Activated naive CD4-positive, alpha-beta T cell treated with anti-CD3 and anti-CD28 coated beads, Interleukin-2, amount 50 U/mL, for 24 hours (primary cell): ENCODE data around the gene SCFD2.

Experiments
- H3K27ac Mint-ChIP-seq: one replicate; pipeline ENCODE4 v1.8.0; 2021; ENCODE audit warnings: mild to moderate bottlenecking, mixed read lengths
- H3K27me3 Mint-ChIP-seq: one replicate; pipeline ENCODE4 v1.8.0; 2021; ENCODE audit warnings: mixed read lengths
- H3K36me3 Mint-ChIP-seq: one replicate; pipeline ENCODE4 v1.8.0; 2021; ENCODE audit warnings: mixed read lengths
- H3K4me1 Mint-ChIP-seq: one replicate; pipeline ENCODE4 v1.8.0; 2021; ENCODE audit warnings: mixed read lengths
- H3K4me3 Mint-ChIP-seq: one replicate; pipeline ENCODE4 v1.8.0; 2021; ENCODE audit warnings: mild to moderate bottlenecking, mixed read lengths
- H3K9me3 Mint-ChIP-seq: one replicate; pipeline ENCODE4 v1.8.0; 2021; ENCODE audit warnings: mixed read lengths

SCFD2 gene

DNA sequence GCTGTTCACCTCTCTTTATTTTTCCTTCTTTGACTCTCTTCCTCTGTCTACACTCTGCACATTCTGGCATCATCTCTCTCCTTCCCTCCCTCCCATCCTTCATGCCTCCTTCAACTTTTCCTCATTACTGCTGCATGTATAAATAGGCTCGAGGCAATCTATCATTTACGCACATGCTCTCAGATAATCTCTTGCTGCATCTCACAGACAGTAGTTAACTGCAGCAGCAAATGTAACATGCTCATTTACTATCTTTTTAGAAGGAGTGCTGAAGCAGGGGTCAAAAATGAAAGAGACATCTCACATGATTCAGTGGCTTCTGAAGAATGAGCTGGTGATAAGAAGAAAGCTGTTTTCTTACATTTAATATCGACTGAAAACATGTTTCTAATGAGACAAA lies 376.0 kb downstream of the SCFD2 start:
- Mint-ChIP-seq H3K4me3 (no peak overlapping the region), H3K27ac (no peak overlapping the region), H3K27me3 (no peaks in the 10 kb centered on the region), H3K4me1 (no peaks in the 10 kb centered on the region), H3K9me3 (no peaks in the 10 kb centered on the region), H3K36me3 (peaks cover 6% of the 10 kb centered on the region)

DNA sequence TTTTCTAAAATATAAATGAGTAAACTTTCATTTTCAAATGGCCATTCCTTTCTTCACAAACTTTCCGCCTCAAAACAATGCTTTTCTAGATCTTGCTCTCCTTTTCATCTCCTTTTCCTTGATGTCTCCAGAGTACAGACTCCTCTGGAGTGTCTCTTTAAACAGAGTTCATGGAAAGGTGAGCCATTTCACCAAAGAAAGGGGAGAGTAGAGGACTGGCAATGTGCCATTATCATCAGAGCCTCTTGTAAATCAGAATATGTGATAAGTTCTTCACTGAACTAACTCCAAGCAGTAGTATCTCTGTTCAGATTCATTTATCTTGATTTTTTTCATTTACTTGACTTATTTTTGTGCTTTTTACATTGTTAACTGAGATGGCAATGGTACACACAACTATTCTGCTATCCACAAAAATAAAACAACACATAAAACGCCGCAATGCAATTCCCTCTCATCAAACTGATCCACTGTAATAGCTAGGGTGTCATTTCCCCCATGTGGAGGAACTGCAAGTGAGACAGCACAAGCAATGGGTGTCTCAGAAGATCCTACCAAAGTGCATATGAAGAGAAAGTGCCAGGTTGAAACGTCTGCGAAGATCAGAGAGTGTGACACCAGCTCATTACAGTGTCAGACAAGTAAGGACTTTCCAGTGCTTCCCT lies 378.3 kb downstream of the SCFD2 start:
- no peaks in the 10 kb centered on the region for H3K9me3 Mint-ChIP-seq
- H3K4me1 Mint-ChIP-seq = peaks cover 3% of the 10 kb centered on the region
- no peak overlapping the region for H3K27ac Mint-ChIP-seq
- H3K27me3 Mint-ChIP-seq = no peaks in the 10 kb centered on the region
- no peak overlapping the region for H3K4me3 Mint-ChIP-seq
- H3K36me3 Mint-ChIP-seq = peaks cover 3% of the 10 kb centered on the region

DNA sequence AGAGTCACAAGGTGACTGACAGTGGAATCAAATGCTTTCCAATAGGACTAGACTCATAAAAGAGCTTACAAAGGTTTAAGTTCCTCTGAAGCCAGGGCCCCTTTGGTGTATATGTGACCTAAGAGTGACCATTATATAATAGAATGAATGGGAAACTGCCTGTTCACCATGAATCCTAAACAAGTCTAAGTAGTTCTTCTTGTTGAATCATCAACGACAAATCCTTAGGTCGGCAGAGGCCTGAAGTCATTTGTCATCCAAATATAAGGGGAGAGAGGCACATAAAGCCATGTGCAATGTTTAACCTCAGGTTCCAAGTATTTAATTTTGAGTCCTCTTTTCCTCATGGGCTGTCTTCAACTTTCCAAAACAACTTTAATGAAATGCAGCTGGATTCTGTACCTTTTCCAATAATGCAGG lies 381.4 kb downstream of the SCFD2 start:
- Mint-ChIP-seq H3K27me3 (no peaks in the 10 kb centered on the region), H3K9me3 (no peaks in the 10 kb centered on the region), H3K27ac (no peak overlapping the region), H3K4me1 (peaks cover 3% of the 10 kb centered on the region), H3K36me3 (no peaks in the 10 kb centered on the region), H3K4me3 (no peak overlapping the region)

DNA sequence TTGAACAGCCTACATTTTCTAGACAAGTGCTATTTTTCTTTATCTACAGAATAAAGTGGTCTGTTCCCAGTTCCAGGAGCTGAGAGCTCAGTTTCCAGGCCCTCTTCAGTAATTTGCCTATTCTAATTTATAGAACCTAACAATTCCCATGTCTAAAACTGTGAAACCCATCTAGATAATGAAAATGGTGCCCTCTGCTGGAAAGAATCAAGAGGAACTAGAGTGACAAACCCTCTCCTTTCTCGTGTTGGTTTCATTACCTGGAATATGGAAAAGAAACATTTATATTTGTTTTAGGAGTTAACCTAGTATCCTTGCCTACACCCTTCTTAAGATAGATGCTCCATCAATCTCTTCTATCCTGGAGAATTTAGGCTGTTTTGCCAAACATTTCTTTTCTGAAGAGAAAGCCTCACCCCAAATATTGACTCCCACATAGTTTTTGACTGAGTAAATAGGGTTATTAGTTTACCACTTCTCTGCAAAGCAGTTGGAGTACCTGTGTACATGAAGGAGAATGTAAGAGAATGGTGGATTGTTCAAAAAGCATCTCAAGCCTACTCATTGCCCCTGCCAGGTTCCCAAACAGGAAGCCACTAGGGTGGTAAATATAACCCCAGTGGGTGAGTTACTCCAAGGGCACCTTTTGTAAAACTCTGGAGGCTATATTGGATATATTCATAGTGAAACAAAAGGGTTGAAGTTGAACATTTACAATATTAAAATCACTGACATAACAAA lies 382.1 kb downstream of the SCFD2 start:
- Mint-ChIP-seq H3K27ac (no peak overlapping the region), H3K4me1 (peaks cover 3% of the 10 kb centered on the region), H3K36me3 (no peaks in the 10 kb centered on the region), H3K9me3 (no peaks in the 10 kb centered on the region), H3K27me3 (no peaks in the 10 kb centered on the region), H3K4me3 (no peak overlapping the region)

DNA sequence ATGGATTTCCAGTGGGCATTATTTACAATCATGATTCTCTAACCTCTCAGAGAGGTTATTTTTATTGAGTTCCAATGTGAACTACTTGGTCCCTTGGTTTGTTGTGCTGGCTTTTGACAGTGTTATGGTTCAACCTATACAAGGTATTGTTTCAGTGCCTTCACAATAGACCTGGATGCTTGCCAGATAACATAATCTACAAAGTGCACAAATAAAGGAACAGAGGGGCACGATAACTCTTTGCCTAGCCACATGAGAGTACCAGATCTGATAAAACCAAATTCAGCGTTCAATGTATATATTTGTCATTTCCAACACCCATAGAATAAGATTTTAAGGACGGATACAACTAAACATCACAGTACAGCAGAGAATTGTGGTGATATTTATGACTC lies 382.9 kb downstream of the SCFD2 start:
- Mint-ChIP-seq H3K27me3 (no peaks in the 10 kb centered on the region), H3K4me3 (no peak overlapping the region), H3K36me3 (no peaks in the 10 kb centered on the region), H3K4me1 (peaks cover 3% of the 10 kb centered on the region), H3K9me3 (no peaks in the 10 kb centered on the region), H3K27ac (no peak overlapping the region)

DNA sequence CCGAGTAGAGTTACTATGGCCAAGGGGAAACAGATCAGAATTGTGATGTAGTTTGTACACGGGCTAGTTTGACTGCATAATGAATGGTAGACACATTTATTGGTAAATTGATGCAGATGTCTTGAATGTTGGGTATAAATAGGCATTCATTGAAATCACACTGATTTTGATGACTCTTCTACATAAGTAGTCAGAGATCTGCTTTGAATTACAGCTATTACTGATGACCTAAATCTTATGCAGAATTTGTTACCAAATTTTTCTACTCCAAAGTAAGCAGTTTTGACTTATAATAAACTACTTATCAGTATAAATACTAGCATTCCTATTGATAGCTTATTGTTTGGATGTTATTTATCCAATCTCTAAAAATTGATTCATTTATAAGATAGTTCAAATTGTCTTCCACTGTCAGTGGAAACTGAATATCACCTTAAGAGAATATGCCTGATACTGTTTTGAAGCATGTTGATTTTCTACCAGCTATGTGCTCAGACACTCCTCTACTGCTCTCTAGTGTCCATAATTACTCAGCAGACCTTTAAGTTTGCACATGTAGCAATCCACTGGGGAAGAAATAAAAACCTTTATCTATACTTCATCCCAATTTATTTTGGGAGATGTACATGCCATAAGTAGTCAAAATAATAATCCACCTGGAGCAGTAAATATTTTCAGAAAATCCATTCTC lies 383.5 kb downstream of the SCFD2 start:
- Mint-ChIP-seq H3K9me3 (no peaks in the 10 kb centered on the region), H3K27ac (no peak overlapping the region)

DNA sequence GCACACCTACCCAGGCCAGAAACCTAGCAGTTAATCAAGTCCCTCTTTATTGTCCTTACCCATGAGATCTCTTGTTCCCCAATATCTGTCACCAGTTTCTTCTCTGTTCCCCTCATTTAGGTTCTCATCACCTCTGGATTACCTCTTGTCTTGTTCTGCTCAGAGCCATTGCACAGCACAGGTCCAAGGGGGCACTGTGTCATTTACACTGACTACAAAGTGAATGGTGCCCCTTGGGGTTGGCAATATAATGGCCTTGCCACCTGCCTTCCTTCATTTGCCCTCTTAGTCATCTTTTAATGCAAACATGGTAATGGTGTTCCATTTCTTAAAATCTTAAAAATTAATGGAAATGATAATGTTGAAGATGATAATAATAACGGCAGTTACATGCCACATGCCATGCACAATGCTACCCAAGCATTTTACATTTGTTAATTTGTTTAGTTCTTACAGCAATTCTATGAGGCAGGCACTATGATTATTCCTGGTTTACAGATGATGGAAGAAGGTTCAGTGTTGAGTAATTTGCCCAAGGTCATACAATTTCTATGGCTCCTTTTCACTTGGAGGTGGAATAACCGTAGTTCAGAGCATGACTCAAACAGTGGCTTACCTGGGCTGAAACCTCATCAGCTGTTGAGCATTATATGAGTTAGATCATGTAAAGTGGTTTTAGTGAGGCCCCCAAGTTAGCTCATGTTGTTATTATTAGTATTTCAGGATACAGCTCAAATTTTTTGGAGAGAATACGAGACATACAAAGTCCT lies 385.9 kb downstream of the SCFD2 start:
- no peak overlapping the region for H3K4me3 Mint-ChIP-seq
- peaks cover 3% of the 10 kb centered on the region for H3K4me1 Mint-ChIP-seq
- H3K27ac Mint-ChIP-seq = no peak overlapping the region
- no peaks in the 10 kb centered on the region for H3K27me3 Mint-ChIP-seq
- H3K9me3 Mint-ChIP-seq = no peaks in the 10 kb centered on the region
- peaks cover 3% of the 10 kb centered on the region for H3K36me3 Mint-ChIP-seq

More for the DNA sequence above, 383.5 kb downstream of the SCFD2 start:
- Mint-ChIP-seq H3K4me3 (no peak overlapping the region), H3K4me1 (peaks cover 3% of the 10 kb centered on the region), H3K27me3 (no peaks in the 10 kb centered on the region), H3K36me3 (no peaks in the 10 kb centered on the region)

DNA sequence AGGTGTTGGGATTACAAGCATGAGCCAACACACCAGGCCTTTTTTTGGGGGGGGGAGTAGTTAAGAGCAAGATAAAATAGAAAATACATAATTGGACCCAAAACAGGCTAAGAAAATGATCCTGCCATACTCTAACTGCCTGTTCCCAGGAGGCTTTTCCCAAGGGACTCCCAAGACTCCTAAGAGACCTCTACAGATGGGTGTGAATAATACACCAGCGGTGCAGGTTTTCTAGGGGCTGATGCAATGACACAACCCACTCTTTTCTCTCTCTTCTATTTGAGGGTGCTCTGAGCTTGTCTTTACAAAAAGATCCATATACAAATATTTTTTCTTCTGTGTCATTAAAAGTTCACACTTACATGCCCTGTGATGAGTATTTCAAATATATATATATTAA lies 386.8 kb downstream of the SCFD2 start:
- H3K4me1 Mint-ChIP-seq = peaks cover 3% of the 10 kb centered on the region
- no peak overlapping the region for H3K27ac Mint-ChIP-seq
- peaks cover 3% of the 10 kb centered on the region for H3K36me3 Mint-ChIP-seq
- no peak overlapping the region for H3K4me3 Mint-ChIP-seq
- H3K27me3 Mint-ChIP-seq = no peaks in the 10 kb centered on the region
- H3K9me3 Mint-ChIP-seq = no peaks in the 10 kb centered on the region

DNA sequence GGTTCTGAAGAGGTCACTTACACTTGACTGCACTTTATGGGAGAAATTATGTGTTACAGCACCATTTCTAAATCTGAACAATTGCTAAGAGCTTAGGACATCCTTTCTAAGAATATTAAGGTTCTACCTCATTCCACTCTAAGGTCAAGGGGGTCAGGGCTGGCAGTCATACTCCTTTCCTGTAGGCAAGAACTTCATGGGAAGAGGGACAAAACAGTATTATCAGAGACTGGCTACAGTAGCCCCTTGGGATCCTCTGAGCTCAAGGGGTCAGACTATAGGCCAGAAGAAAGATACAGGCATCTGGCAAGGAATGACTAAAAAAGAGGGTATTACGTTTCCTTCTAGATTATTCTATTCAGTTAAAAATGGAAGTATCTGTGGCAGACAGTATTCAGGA lies 388.6 kb downstream of the SCFD2 start:
- Mint-ChIP-seq H3K4me1 (no peaks in the 10 kb centered on the region), H3K9me3 (no peaks in the 10 kb centered on the region), H3K36me3 (peaks cover 3% of the 10 kb centered on the region), H3K27ac (no peak overlapping the region), H3K4me3 (no peak overlapping the region), H3K27me3 (no peaks in the 10 kb centered on the region)

DNA sequence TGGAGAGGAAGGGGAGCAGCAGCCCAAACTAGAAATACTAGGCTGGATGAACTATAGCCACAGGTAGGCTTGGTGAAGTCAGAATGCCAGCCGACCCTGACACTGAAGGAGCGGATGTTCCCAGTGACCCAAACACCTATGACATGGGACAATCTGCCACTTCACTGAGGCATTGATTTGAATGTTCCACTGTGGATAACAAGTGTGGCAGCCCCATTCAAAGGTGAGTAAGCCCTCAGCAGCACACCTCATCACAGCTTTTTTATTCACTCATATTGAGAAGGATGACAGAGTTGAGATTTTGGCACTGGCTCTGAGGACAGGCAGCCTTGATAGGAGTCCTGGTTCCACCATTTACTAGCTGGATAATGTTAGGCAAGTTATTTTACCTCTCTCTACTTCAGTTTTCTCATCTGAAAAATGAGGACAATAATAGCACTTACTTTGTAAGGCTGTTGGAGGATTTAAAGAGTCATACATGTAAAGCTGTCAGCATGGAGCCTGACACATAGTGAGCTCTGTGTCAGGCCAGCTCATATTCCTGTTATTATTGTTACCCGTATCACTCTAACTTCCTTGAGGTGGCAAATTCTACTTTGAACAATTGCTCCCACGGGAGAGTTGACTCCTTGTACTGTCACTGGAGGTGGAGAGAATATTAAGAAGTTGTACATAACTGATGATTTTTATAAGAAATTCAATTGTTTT lies 389.2 kb downstream of the SCFD2 start:
- Mint-ChIP-seq H3K27me3 (no peaks in the 10 kb centered on the region), H3K4me1 (no peaks in the 10 kb centered on the region), H3K9me3 (no peaks in the 10 kb centered on the region), H3K36me3 (peaks cover 3% of the 10 kb centered on the region), H3K27ac (no peak overlapping the region), H3K4me3 (no peak overlapping the region)

DNA sequence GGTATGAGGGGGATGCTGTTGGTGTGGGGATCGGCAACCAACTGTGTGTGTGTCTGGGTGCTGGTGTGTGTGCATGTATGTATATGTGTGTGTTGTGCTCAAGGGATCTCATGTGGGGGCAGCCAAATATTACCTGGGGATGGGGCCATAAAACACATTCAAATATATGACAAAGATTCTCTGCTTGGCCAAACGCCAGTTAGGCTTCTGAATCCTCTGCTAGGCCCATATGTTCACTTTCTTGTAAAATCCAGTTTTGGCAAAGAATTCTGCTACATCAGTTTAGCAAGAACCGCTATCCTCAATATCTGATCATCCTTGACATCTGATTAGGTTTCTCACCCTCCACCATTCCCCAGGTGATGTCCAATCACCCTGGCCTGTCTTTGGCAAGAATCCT lies 397.2 kb downstream of the SCFD2 start:
- Mint-ChIP-seq H3K4me3 (no peak overlapping the region), H3K27me3 (no peaks in the 10 kb centered on the region), H3K27ac (no peak overlapping the region), H3K36me3 (peaks cover 4% of the 10 kb centered on the region), H3K9me3 (no peaks in the 10 kb centered on the region), H3K4me1 (no peaks in the 10 kb centered on the region)

DNA sequence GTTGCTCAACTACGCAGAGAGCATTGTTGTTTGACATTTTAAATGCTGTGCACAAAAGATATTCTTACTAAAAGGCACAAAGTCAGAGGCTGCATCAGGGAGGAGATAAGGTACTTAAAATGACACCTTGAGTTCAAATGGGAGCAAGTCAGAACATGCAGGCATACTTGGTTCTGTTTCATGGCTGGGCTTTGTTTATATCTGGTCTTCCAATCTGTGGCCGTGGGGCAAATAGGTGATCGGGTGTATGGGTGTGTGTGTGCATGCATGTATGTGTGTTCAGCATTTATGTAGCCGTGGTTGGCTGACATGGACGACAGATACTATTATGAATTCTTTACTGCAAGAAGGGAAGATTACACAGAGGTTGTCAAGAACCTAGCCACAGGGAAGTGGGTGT lies 397.6 kb downstream of the SCFD2 start:
- Mint-ChIP-seq H3K4me3 (no peak overlapping the region), H3K27me3 (no peaks in the 10 kb centered on the region), H3K36me3 (peaks cover 4% of the 10 kb centered on the region), H3K27ac (no peak overlapping the region), H3K9me3 (no peaks in the 10 kb centered on the region), H3K4me1 (no peaks in the 10 kb centered on the region)

DNA sequence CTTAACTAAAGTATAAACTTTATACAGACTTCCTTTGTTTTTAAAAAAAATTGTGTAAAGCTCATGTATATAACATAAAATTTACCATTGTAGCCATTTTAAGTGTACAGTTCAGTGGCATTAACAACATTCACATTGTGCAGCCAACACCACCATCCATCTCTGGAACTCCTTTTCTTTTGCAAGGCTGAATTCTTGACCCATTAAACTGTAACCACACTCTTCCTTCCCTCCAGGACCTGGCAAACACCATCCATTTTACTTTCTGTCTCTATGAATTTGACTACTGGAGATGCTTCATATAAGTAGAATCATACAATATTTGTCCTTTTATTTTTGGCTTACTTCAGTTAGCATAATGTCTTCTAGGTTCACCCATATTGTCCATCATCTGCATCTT lies 399.1 kb downstream of the SCFD2 start:
- no peak overlapping the region for H3K27ac Mint-ChIP-seq
- H3K4me1 Mint-ChIP-seq = no peaks in the 10 kb centered on the region
- H3K27me3 Mint-ChIP-seq = no peaks in the 10 kb centered on the region

DNA sequence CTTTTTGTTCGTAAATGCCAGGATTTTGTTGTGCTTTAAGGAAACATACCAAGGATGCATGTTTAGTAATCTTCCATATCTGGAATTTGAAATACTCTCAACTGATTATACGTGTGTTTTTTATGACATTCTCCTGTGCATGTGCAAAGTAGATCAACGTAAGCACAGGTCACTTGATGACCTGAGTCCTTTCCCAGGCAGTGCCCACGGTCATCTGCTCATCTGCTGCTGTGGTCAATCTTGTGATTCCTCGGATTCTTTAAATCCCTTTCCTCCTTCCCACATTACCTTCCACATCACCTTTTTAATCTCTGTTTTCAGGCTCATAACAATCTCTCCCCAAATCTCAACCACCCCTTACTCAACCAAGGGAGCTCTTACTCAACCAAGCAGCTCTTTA lies 399.7 kb downstream of the SCFD2 start:
- Mint-ChIP-seq H3K27me3 (no peaks in the 10 kb centered on the region), H3K27ac (no peak overlapping the region)

More for the DNA sequence above, 399.1 kb downstream of the SCFD2 start:
- Mint-ChIP-seq H3K4me3 (no peak overlapping the region), H3K36me3 (peaks cover 4% of the 10 kb centered on the region), H3K9me3 (no peaks in the 10 kb centered on the region)

DNA sequence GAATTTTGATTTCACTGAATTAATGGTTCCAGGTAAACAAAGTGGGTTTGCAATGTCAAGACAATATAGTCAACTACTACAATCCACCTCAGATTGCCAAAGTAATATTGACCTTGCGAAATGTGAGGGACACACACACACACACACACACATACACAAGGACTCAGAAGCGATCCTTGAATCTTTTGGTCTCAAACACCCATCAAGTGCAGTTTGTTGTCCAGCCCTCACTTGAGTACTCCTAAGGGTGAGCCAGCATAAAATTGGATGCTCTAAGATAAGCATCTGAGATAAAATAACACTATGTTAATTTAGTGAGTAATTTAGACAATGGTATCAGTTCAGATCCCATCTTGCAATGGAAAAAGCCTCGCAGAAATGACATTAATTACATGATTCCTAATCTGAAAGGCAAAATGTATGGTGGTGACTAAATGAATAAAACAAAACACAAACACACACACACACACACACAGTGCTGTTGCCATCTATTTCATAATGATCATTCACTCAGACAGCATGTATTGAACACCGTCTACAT lies 401.2 kb downstream of the SCFD2 start:
- Mint-ChIP-seq H3K36me3 (peaks cover 7% of the 10 kb centered on the region), H3K9me3 (no peaks in the 10 kb centered on the region), H3K27ac (no peak overlapping the region), H3K27me3 (no peaks in the 10 kb centered on the region), H3K4me1 (no peaks in the 10 kb centered on the region), H3K4me3 (no peak overlapping the region)

More for the DNA sequence above, 399.7 kb downstream of the SCFD2 start:
- H3K4me3 Mint-ChIP-seq = no peak overlapping the region
- H3K36me3 Mint-ChIP-seq = peaks cover 4% of the 10 kb centered on the region
- no peaks in the 10 kb centered on the region for H3K9me3 Mint-ChIP-seq
- no peaks in the 10 kb centered on the region for H3K4me1 Mint-ChIP-seq
